Endothelial cell of umbilical vein (primary cell): ENCODE measurements around the gene GOLIM4. TPM values are rescaled to one million over a fixed set of nuclear protein-coding genes. Genes with fewer than 3 reads are reported as not detected.

Experiments
- BruUV-seq: library from RNA; stranded (reverse); fragments of 400-500 nt; replicated peaks from 2 replicates; lab custom pipeline; 2021; lab: Mats Ljungman, UMichigan
- CTCF ChIA-PET: fragments of 300-600, 350-600 bp; sonication (Branson Sonifier 250); formaldehyde crosslinking; loops from one replicate; lab custom pipeline; 2021; ENCODE audit warnings: antibody characterized with exemption, inconsistent platforms; lab: Charles Lee
- POLR2A ChIA-PET: fragments of 300-600, 350-600 bp; sonication (Branson Sonifier 250); formaldehyde crosslinking; loops from one replicate; lab custom pipeline; 2021; ENCODE audit warnings: antibody characterized with exemption, inconsistent platforms; lab: Charles Lee
- DNase-seq: peaks from one replicate; pipeline ENCODE4 v3.0.0-alpha.2; 2011; ENCODE audit warnings: low read depth, low spot score
- FAIRE-seq: peaks from 2 replicates; lab custom pipeline; 2011; peaks lifted over from hg19 to GRCh38; lab: Jason Lieb, UNC
- H2AFZ ChIP-seq: 2 replicates; pipeline ENCODE4 v1.6.0; 2012; ENCODE audit warnings: low read depth, low read length, control low read depth, inconsistent platforms
- H3K27ac ChIP-seq: 2 replicates; pipeline ENCODE4 v1.5.1; 2011; ENCODE audit warnings: low read depth, mild to moderate bottlenecking, control low read depth, low read length, moderate library complexity; ENCODE audit not compliant: insufficient read depth
- H3K27me3 ChIP-seq, 2 experiments: 2 replicates each; pipeline versions ENCODE4 v1.6.0 to v1.6.1; 2011; ENCODE audit warnings: low read length in 2 of 2, mixed read lengths in 1 of 2; ENCODE audit not compliant: control insufficient read depth in 2 of 2, insufficient read depth in 2 of 2
- H3K36me3 ChIP-seq, 2 experiments: 2 replicates in 1 of 2; 3 replicates in 1 of 2; pipeline ENCODE4 v1.5.1; 2011; ENCODE audit warnings: low read length in 2 of 2, mild to moderate bottlenecking in 1 of 2, moderate library complexity in 1 of 2; ENCODE audit not compliant: control insufficient read depth in 2 of 2, insufficient read depth in 2 of 2; ENCODE audit errors: extremely low read depth in 1 of 2
- H3K4me1 ChIP-seq: 3 replicates; pipeline ENCODE4 v1.5.1; 2011; ENCODE audit warnings: mild to moderate bottlenecking, low read length; ENCODE audit not compliant: control insufficient read depth, insufficient read depth; ENCODE audit errors: extremely low read depth
- H3K4me2 ChIP-seq: 2 replicates; pipeline ENCODE4 v1.6.1; 2011; ENCODE audit warnings: low read length, control low read depth, mixed read lengths; ENCODE audit not compliant: insufficient read depth
- H3K4me3 ChIP-seq, 3 experiments: fragments of 200-600 bp in 1 of 3; sonication (generic), shearing (Covaris generic) in 1 of 3; replicated peaks in 1 of 3; 2 replicates each; pipeline ENCODE4 v1.5.1; 2011 to 2016; ENCODE audit warnings: control low read depth in 3 of 3, low read length in 3 of 3, mild to moderate bottlenecking in 2 of 3, inconsistent platforms in 1 of 3, low read depth in 1 of 3, moderate library complexity in 1 of 3; ENCODE audit not compliant: insufficient read depth in 1 of 3
- H3K79me2 ChIP-seq: 2 replicates; pipeline ENCODE4 v1.6.0; 2012; ENCODE audit warnings: low read length, inconsistent platforms; ENCODE audit not compliant: control insufficient read depth, insufficient read depth
- H3K9ac ChIP-seq: replicated peaks from 2 replicates; pipeline ENCODE3; 2011; ENCODE audit warnings: low read length, control low read depth; ENCODE audit not compliant: insufficient read depth; ENCODE audit errors: extremely low read depth
- H3K9me1 ChIP-seq: replicated peaks from 3 replicates; pipeline ENCODE4 v1.6.0; 2011; ENCODE audit warnings: mild to moderate bottlenecking, low read length; ENCODE audit not compliant: control insufficient read depth, insufficient read depth; ENCODE audit errors: extremely low read depth
- H3K9me3 ChIP-seq: replicated peaks from 2 replicates; pipeline ENCODE4 v1.5.1; 2012; ENCODE audit warnings: low read length, inconsistent platforms; ENCODE audit not compliant: control insufficient read depth, insufficient read depth
- H4K20me1 ChIP-seq: replicated peaks from 2 replicates; pipeline ENCODE3; 2011; ENCODE audit warnings: mild to moderate bottlenecking, low read length; ENCODE audit not compliant: control insufficient read depth, insufficient read depth; ENCODE audit errors: extremely low read depth
- EZH2 ChIP-seq: IDR thresholded peaks from 2 replicates; pipeline ENCODE4 v1.6.1; 2012; ENCODE audit warnings: borderline replicate concordance, low read depth, mild to moderate bottlenecking, moderate library complexity, low read length, inconsistent platforms; ENCODE audit not compliant: severe bottlenecking
- FOS ChIP-seq: IDR thresholded peaks from 2 replicates; pipeline ENCODE4 v1.6.1; 2011; ENCODE audit warnings: mild to moderate bottlenecking, low read length, moderate library complexity, borderline replicate concordance; ENCODE audit not compliant: insufficient read depth
- GATA2 ChIP-seq: IDR thresholded peaks from 2 replicates; pipeline ENCODE4 v1.7.0; 2011; ENCODE audit warnings: low read depth, mild to moderate bottlenecking, moderate library complexity, mixed read lengths, low read length; ENCODE audit not compliant: insufficient read length, insufficient read depth
- JUN ChIP-seq: IDR thresholded peaks from 2 replicates; pipeline ENCODE4 v1.6.1; 2011; ENCODE audit warnings: borderline replicate concordance, low read depth; ENCODE audit not compliant: insufficient read length, insufficient read depth
- MYC ChIP-seq: IDR thresholded peaks from one replicate; pipeline ENCODE4 v1.6.1; 2011; ENCODE audit warnings: mild to moderate bottlenecking, low read depth, low read length
- POLR2A ChIP-seq: IDR thresholded peaks from 2 replicates; pipeline ENCODE4 v1.6.1; 2012; ENCODE audit warnings: low read depth, mild to moderate bottlenecking, control low read depth, low read length
- POLR2AphosphoS5 ChIP-seq: IDR thresholded peaks from 2 replicates; pipeline ENCODE4 v1.6.1; 2012; ENCODE audit warnings: low read depth, mild to moderate bottlenecking, control low read depth, low read length, moderate library complexity; ENCODE audit not compliant: insufficient read depth
- dilution Hi-C: fragments of 300-500 bp; cut with MboI; formaldehyde crosslinking; loops from one replicate; pipeline ENCODE4 v1.15.0; 2019; ENCODE audit warnings: low sequenced_read_pairs; ENCODE audit not compliant: extremely low pct_ligation_motif_present
- intact Hi-C: fragments of 100-400 bp; cut with micrococcal nuclease; formaldehyde crosslinking; loops from one replicate; pipeline ENCODE4 v1.10.0; 2022
- polyA plus RNA-seq, 4 experiments: library from polyadenylated mRNA; depleted of rRNA in 3 of 4; stranded (reverse) in 3 of 4; unstranded in 1 of 4; fragments of >200 nt; gene quantifications; 2 replicates each; pipeline versions ENCODE4 v1.2.1 to v1.2.3, GENCODE V29; 2011 to 2012; ENCODE audit warnings: missing spikeins in 1 of 4
- total RNA-seq: library from RNA; stranded (reverse); gene quantifications from 2 replicates; pipeline ENCODE4 v1.2.3, GENCODE V29; 2021
- TF ChIP-seq, protein P1 (sequence below), 2 donors: IDR thresholded peaks; 1 replicate in 1 of 2; 2 replicates in 1 of 2; pipeline ENCODE4 v1.5.1; 2011; ENCODE audit warnings: low read length in 2 of 2, mild to moderate bottlenecking in 2 of 2, moderate library complexity in 2 of 2, control low read depth in 1 of 2, inconsistent platforms in 1 of 2, low read depth in 1 of 2; ENCODE audit not compliant: insufficient read depth in 1 of 2; ENCODE audit errors: extremely low read depth in 1 of 2
- TF ChIP-seq, protein P2 (sequence below): IDR thresholded peaks from 2 replicates; pipeline ENCODE4 v1.6.1; 2011; ENCODE audit not compliant: insufficient read depth, insufficient read length

GOLIM4 gene
- total and polyA plus RNA-seq, 2 donors (not counting 3 experiments of a cell fraction or from before 2014, with no cell fraction given), result 11.7 to 40.8 TPM

GRCh38 chr3:168068346-168068745 lies 27.4 kb downstream of the GOLIM4 start:
- intact Hi-C loops, result no loop called here
- no peak overlapping the region for H3K9ac ChIP-seq
- H3K4me2 ChIP-seq, result no peak overlapping the region
- peaks cover 5% of the 10 kb centered on the region for H4K20me1 ChIP-seq
- H3K4me1 ChIP-seq, result no peaks in the 10 kb centered on the region
- FAIRE-seq (no peak), DNase-seq (no peak)
- no peaks in the 10 kb centered on the region for H3K27me3 ChIP-seq
- BruUV-seq, result no TSS peak
- no peaks in the 10 kb centered on the region for H3K9me3 ChIP-seq
- TF ChIP-seq MYC (no peak), EZH2 (no peak), GATA2 (no peak), POLR2A (no peak)
- TF ChIP-seq, protein P1, sequence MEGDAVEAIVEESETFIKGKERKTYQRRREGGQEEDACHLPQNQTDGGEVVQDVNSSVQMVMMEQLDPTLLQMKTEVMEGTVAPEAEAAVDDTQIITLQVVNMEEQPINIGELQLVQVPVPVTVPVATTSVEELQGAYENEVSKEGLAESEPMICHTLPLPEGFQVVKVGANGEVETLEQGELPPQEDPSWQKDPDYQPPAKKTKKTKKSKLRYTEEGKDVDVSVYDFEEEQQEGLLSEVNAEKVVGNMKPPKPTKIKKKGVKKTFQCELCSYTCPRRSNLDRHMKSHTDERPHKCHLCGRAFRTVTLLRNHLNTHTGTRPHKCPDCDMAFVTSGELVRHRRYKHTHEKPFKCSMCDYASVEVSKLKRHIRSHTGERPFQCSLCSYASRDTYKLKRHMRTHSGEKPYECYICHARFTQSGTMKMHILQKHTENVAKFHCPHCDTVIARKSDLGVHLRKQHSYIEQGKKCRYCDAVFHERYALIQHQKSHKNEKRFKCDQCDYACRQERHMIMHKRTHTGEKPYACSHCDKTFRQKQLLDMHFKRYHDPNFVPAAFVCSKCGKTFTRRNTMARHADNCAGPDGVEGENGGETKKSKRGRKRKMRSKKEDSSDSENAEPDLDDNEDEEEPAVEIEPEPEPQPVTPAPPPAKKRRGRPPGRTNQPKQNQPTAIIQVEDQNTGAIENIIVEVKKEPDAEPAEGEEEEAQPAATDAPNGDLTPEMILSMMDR (IDR thresholded peaks at IDR 0.05; ENCODE audit: extremely low read depth in 1 of 2, insufficient read depth in 1 of 2, low read depth in 1 of 2, low read length in 2 of 2), result no peak
- TF ChIP-seq, protein P2, sequence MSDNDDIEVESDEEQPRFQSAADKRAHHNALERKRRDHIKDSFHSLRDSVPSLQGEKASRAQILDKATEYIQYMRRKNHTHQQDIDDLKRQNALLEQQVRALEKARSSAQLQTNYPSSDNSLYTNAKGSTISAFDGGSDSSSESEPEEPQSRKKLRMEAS, result no peak
- no peak overlapping the region for H2AFZ ChIP-seq
- no peak overlapping the region for H3K27ac ChIP-seq
- dilution Hi-C loops, result no loop called here
- ChIA-PET POLR2A (no interaction called here), CTCF (no interaction called here)
- no peaks in the 10 kb centered on the region for H3K9me1 ChIP-seq
- peaks cover 9% of the 10 kb centered on the region for H3K79me2 ChIP-seq
- no peaks in the 10 kb centered on the region for H3K36me3 ChIP-seq
- H3K4me3 ChIP-seq, result no peak overlapping the region

DNA sequence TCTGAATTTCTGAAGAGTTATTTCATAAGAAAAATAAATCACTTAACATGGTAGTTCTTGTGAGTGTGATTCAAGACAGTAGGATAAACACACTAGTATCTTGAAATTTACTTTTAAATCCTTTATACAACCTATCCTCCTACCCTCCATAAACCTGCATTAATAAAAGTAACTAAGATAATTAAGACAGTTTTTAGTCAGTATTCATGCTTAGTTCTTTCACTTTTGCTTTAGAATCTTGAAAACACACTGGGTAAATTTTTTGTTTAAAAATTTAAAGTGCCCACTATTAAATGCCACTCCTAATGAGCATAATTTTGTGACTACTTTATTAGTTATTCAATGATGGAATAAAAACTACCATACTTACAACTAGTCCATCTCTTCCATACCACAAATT lies 28.8 kb downstream of the GOLIM4 start:
- Histone ChIP-seq H3K27me3 (no peaks in the 10 kb centered on the region), H3K79me2 (peaks cover 7% of the 10 kb centered on the region), H3K4me1 (no peaks in the 10 kb centered on the region), H3K4me2 (no peak overlapping the region), H2AFZ (no peak overlapping the region), H3K9ac (no peak overlapping the region), H3K27ac (no peak overlapping the region), H3K9me3 (no peaks in the 10 kb centered on the region), H3K9me1 (no peaks in the 10 kb centered on the region), H3K4me3 (no peak overlapping the region), H4K20me1 (peaks cover 4% of the 10 kb centered on the region), H3K36me3 (no peaks in the 10 kb centered on the region)
- FAIRE-seq, result no peak
- ChIA-PET POLR2A (no interaction called here), CTCF (interaction anchor here (0.9 kb wide), 1 partner anchor 23 kb away, joined by 3 read pairs; no protein-coding TSS in a partner anchor)
- no peak for DNase-seq
- no TSS peak for BruUV-seq
- TF ChIP-seq MYC (no peak), GATA2 (no peak), POLR2A (no peak), EZH2 (no peak), JUN (no peak), POLR2AphosphoS5 (no peak), FOS (no peak)
- TF ChIP-seq, protein P1 (IDR thresholded peaks at IDR 0.05; ENCODE audit: extremely low read depth in 1 of 2, insufficient read depth in 1 of 2, low read depth in 1 of 2, low read length in 2 of 2), result no peak
- TF ChIP-seq, protein P2, result no peak
- dilution Hi-C loops, result no loop called here
- intact Hi-C loops, result loop anchor here (2.0 kb wide), 1 partner anchor 14 kb away; no protein-coding TSS in a partner anchor
